ENCODE results near the gene GDPD3. TPM values are rescaled to one million over a fixed set of nuclear protein-coding genes. Genes with fewer than 3 reads are reported as not detected.
A peak's percentile ranks its signal among the peaks of the same experiment; 100 is the strongest.

GDPD3 gene
- total and polyA plus RNA-seq, 2 of the 13 experiments (the other 11 are each of a cell fraction or from before 2014, with no cell fraction given) = 18.7 to 20.6 TPM

- TF ChIP-seq TRAFD1 (CRISPR knock-in tag; IDR thresholded peaks at IDR 0.05; ENCODE audit: borderline replicate concordance) (peak; percentile 98), ADNP (CRISPR knock-in tag; IDR thresholded peaks at IDR 0.05) (no peak), ZNF350 (CRISPR knock-in tag; IDR thresholded peaks at IDR 0.05; ENCODE audit: borderline replicate concordance, low read depth) (peak; percentile 99), ONECUT2 (CRISPR knock-in tag; IDR thresholded peaks at IDR 0.05) (no peak; the same call in 1 of the 2 replicates), PAX8 (CRISPR knock-in tag; IDR thresholded peaks at IDR 0.05; ENCODE audit: borderline replicate concordance) (no peak; the same call in 1 of the 2 replicates), RBAK (CRISPR knock-in tag; IDR thresholded peaks at IDR 0.05) (no peak), ZFAT (CRISPR knock-in tag; conservative IDR thresholded peaks at IDR 0.05) (peak; percentile 77; the same call in 1 of the 2 replicates), E2F1 (CRISPR knock-in tag; IDR thresholded peaks at IDR 0.05) (peak; percentile 94), ZNF460 (CRISPR knock-in tag; IDR thresholded peaks at IDR 0.05; ENCODE audit: borderline replicate concordance) (peak; percentile 75; the same call in 1 of the 2 replicates), EEA1 (CRISPR knock-in tag; IDR thresholded peaks at IDR 0.05; ENCODE audit: borderline replicate concordance) (peak; percentile 99), ZNF569 (CRISPR knock-in tag; IDR thresholded peaks at IDR 0.05; ENCODE audit: borderline replicate concordance) (no peak), RFXANK (CRISPR knock-in tag; IDR thresholded peaks at IDR 0.05) (no peak), ZNF678 (CRISPR knock-in tag; IDR thresholded peaks at IDR 0.05) (peak; percentile 87; the same call in 1 of the 2 replicates), ZNF543 (CRISPR knock-in tag; IDR thresholded peaks at IDR 0.05) (peak; percentile 63; the same call in 1 of the 2 replicates), ZNF740 (CRISPR knock-in tag; IDR thresholded peaks at IDR 0.05) (peak; percentile 60; the same call in 1 of the 2 replicates), JUND (CRISPR knock-in tag; IDR thresholded peaks at IDR 0.05) (peak; percentile 94), ZSCAN5A (CRISPR knock-in tag; IDR thresholded peaks at IDR 0.05; ENCODE audit: borderline replicate concordance) (no peak; the same call in 1 of the 2 replicates), RBM39 (IDR thresholded peaks at IDR 0.05; ENCODE audit: low read depth, low read length, poor library complexity, severe bottlenecking) (peak; percentile 98), PRDM15 (CRISPR knock-in tag; IDR thresholded peaks at IDR 0.05) (no peak; the same call in 1 of the 2 replicates)
Measured at GRCh38 chr16:30065102-30065942, 48.0 kb downstream of the GDPD3 start, which contains the start of gene ALDOA (continued).

All from HepG2 (cell line).